ENCODE measurements around the gene PARD6A. TPM values are rescaled to one million over a fixed set of nuclear protein-coding genes. Genes with fewer than 3 reads are reported as not detected.

Gene PARD6A
- total RNA-seq, 1 donor from 2014 or later = 6.4 TPM

GRCh38 chr16:67707790-67708189, 47.0 kb downstream of the PARD6A start:
- Mint-ChIP-seq H3K27me3 (no peaks in the 10 kb centered on the region), H3K4me1 (ENCODE audit: low read depth) (peaks cover 4% of the 10 kb centered on the region), H3K27ac (no peak overlapping the region), H3K9me3 (ENCODE audit: low read depth) (no peaks in the 10 kb centered on the region), H3K4me3 (ENCODE audit: low read depth) (no peak overlapping the region), H3K36me3 (ENCODE audit: insufficient read depth) (peaks cover 9% of the 10 kb centered on the region)
- no peak for TF ChIP-seq CTCF (IDR thresholded peaks at IDR 0.05; ENCODE audit: unreplicated experiment)
- no peak for DNase-seq (ENCODE audit: low spot score, unreplicated experiment)

GRCh38 chr16:67708368-67708771, 47.6 kb downstream of the PARD6A start:
- no peak for DNase-seq (ENCODE audit: low spot score, unreplicated experiment)
- no peak overlapping the region for H3K4me3 Mint-ChIP-seq (ENCODE audit: low read depth)
- TF ChIP-seq CTCF (IDR thresholded peaks at IDR 0.05; ENCODE audit: unreplicated experiment) = no peak
- H3K27ac Mint-ChIP-seq = no peak overlapping the region
- H3K27me3 Mint-ChIP-seq = no peaks in the 10 kb centered on the region
- peaks cover 9% of the 10 kb centered on the region for H3K36me3 Mint-ChIP-seq (ENCODE audit: insufficient read depth)
- H3K4me1 Mint-ChIP-seq (ENCODE audit: low read depth) = peaks cover 5% of the 10 kb centered on the region
- H3K9me3 Mint-ChIP-seq (ENCODE audit: low read depth) = no peaks in the 10 kb centered on the region

DNA sequence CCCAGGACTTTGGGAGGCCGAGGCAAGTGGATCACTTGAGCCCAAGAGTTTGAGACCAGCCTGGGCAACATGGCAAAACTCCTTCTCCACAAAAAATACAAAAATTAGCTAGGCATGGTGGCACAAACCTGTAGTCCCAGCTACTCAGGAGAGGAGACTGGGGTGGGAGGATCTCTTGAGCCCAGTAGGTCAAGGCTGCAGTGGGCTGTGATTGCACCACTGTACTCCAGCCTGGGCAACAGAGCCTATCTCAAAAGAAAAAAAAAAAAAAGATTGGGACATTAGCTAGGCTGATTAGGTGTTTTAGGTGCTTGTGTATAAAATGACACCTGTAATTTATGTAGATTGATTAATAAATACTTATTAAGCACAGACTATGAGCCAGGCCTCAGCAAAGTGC, 48.3 kb downstream of the PARD6A start:
- Mint-ChIP-seq H3K9me3 (ENCODE audit: low read depth) (no peaks in the 10 kb centered on the region), H3K27ac (no peak overlapping the region), H3K4me3 (ENCODE audit: low read depth) (no peak overlapping the region), H3K36me3 (ENCODE audit: insufficient read depth) (peaks cover 9% of the 10 kb centered on the region), H3K27me3 (no peaks in the 10 kb centered on the region), H3K4me1 (ENCODE audit: low read depth) (peaks cover 12% of the 10 kb centered on the region)
- no peak for TF ChIP-seq CTCF (IDR thresholded peaks at IDR 0.05; ENCODE audit: unreplicated experiment)
- DNase-seq (ENCODE audit: low spot score, unreplicated experiment) = no peak

- Mint-ChIP-seq H3K27me3 (no peaks in the 10 kb centered on the region), H3K27ac (no peak overlapping the region), H3K36me3 (ENCODE audit: insufficient read depth) (peaks cover 9% of the 10 kb centered on the region), H3K4me3 (ENCODE audit: low read depth) (no peak overlapping the region), H3K9me3 (ENCODE audit: low read depth) (no peaks in the 10 kb centered on the region), H3K4me1 (ENCODE audit: low read depth) (peaks cover 19% of the 10 kb centered on the region)
- TF ChIP-seq CTCF (IDR thresholded peaks at IDR 0.05; ENCODE audit: unreplicated experiment) = no peak
- no peak for DNase-seq (ENCODE audit: low spot score, unreplicated experiment)
Measured at GRCh38 chr16:67710607-67711006, 49.8 kb downstream of the PARD6A start.

Other genes starting within 250 kb of the PARD6A start
- 16.5 and 17.0 TPM in 2 replicates for gene ZDHHC1, start 244.5 kb upstream of the PARD6A start, total RNA-seq
- gene HSD11B2, start 229.8 kb upstream of the PARD6A start, total RNA-seq = 38.7 and 44.5 TPM in 2 replicates
- 65.3 and 67.5 TPM in 2 replicates for gene ATP6V0D1, start 179.8 kb upstream of the PARD6A start, total RNA-seq
- gene AGRP, start 177.4 kb upstream of the PARD6A start, total RNA-seq = not detected in 2 replicates
- 72.7 and 78.8 TPM in 2 replicates for gene RIPOR1, start 132.1 kb upstream of the PARD6A start, total RNA-seq
- gene CTCF, start 98.4 kb upstream of the PARD6A start, total RNA-seq = 67.8 and 69.8 TPM in 2 replicates
- gene CARMIL2, start 15.8 kb upstream of the PARD6A start, total RNA-seq = 11.8 and 14.2 TPM in 2 replicates
- 32.7 and 34.7 TPM in 2 replicates for gene ACD, start 700 bp upstream of the PARD6A start, total RNA-seq
- gene ENKD1, start 5.8 kb downstream of the PARD6A start, total RNA-seq = 25.1 and 26.1 TPM in 2 replicates
- gene C16orf86, start 5.9 kb downstream of the PARD6A start, total RNA-seq = 2.5 and 2.6 TPM in 2 replicates
- 38.8 and 40.7 TPM in 2 replicates for gene GFOD2, start 58.4 kb downstream of the PARD6A start, total RNA-seq
- 33.5 and 34.1 TPM in 2 replicates for gene RANBP10, start 145.6 kb downstream of the PARD6A start, total RNA-seq
- 12.3 and 14.5 TPM in 2 replicates for gene TSNAXIP1, start 145.9 kb downstream of the PARD6A start, total RNA-seq
- 28.6 and 32.0 TPM in 2 replicates for gene THAP11, start 181.4 kb downstream of the PARD6A start, total RNA-seq
- gene NUTF2, start 186.0 kb downstream of the PARD6A start, total RNA-seq = 167 and 177 TPM in 2 replicates
- 76.2 and 80.6 TPM in 2 replicates for gene CENPT, start 186.7 kb downstream of the PARD6A start, total RNA-seq
- 96.8 and 110 TPM in 2 replicates for gene EDC4, start 212.1 kb downstream of the PARD6A start, total RNA-seq
- not detected in 2 replicates for gene NRN1L, start 223.9 kb downstream of the PARD6A start, total RNA-seq
- gene PSKH1, start 232.3 kb downstream of the PARD6A start, total RNA-seq = 42.8 and 45.0 TPM in 2 replicates

All from progenitor cell of endocrine pancreas (in vitro differentiated cells).